Vagina (tissue), 2 donors: ENCODE data around the gene SLC13A5.

Source experiments
- CTCF ChIP-seq, 3 experiments: fragments of 450-650 bp in 2 of 3; fragments of 200-600 bp in 1 of 3; sonication (generic) in 1 of 3; IDR thresholded peaks; one replicate each; pipeline ENCODE4 v1.5.1; 2017 to 2019; ENCODE audit warnings: antibody characterized with exemption in 3 of 3, mild to moderate bottlenecking in 2 of 3, moderate library complexity in 2 of 3
- POLR2A ChIP-seq, 2 donors: fragments of 450-650 bp; IDR thresholded peaks; one replicate each; pipeline ENCODE4 v1.6.1; 2017; ENCODE audit warnings: antibody characterized with exemption in 2 of 2, mild to moderate bottlenecking in 2 of 2, moderate library complexity in 2 of 2

GRCh38 chr17:6661464-6661848 lies 51.7 kb downstream of the SLC13A5 start:
- TF ChIP-seq CTCF (IDR thresholded peaks at IDR 0.05) (no peak), POLR2A (IDR thresholded peaks at IDR 0.05) (no peak)
